Stimulated activated CD8-positive, alpha-beta memory T cell treated with anti-CD3 and anti-CD28 coated beads, Interleukin-2, amount 100 ng/mL, for 48 hours (primary cell): ENCODE results near the gene WASF3.

Experiments
- DNase-seq, 2 donors: peaks; one replicate each; pipeline ENCODE4 v3.0.0-alpha.2; 2020; ENCODE audit warnings: low read depth in 2 of 2

Gene WASF3

DNA sequence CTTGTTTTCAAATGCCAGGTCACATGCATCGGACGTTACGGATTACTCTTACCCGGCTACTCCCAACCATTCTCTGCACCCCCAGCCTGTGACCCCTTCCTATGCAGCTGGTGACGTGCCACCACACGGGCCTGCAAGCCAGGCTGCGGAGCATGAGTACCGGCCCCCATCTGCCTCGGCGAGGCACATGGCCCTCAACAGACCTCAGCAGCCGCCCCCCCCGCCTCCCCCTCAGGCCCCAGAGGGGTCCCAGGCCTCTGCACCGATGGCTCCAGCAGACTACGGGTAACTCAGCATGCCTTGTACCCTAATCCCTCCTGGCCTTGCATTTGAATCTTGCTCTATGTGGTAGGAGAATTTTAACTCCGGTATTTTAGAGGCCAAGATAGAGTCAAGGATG is 123.6 kb downstream of the WASF3 start:
- no peak for DNase-seq

DNA sequence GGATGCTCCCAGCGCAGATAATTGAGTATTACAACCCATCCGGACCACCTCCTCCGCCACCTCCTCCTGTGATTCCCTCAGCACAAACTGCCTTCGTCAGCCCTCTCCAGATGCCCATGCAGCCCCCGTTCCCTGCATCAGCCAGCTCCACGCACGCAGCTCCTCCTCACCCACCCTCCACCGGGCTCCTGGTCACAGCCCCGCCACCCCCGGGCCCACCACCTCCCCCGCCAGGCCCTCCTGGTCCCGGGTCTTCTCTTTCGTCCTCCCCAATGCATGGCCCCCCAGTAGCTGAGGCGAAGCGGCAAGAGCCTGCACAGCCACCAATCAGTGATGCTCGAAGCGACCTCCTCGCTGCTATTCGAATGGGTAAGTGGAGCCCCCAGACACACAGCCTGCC is 125.1 kb downstream of the WASF3 start:
- DNase-seq: no peak

DNA sequence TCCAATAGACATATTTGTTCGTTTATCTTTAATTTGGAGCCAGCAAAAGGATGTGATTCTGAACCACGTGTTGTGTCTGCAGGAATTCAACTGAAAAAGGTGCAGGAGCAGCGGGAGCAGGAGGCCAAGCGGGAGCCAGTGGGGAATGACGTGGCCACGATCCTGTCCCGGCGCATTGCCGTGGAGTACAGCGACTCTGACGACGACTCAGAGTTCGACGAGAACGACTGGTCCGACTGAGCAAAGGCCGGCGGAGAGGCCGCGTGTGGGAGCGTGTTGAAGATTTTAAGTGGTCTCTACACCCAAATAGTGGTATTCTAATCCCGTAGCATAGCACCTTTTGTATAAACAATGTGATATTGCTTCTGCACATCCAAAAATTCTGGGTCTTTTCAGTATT is 128.1 kb downstream of the WASF3 start:
- DNase-seq: no peak

DNA sequence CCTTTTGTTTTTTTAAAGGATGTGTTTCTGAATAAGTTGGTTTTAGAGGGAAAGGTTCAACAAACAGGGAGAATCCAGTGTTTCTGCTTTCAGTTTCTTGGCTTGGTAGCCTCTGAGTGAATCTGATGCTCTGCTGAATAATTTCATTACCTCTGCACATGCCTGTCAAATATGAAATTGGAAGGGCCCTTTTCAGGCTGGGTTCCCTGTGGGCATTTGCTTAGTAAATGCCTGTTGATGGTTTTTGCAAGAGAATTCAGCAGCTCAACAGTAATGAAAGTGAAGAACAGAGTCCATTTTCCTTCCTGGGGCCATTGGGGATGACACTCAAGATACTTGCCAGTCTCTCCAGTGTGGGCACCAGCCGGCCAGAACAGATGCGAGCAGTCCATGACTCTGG is 128.8 kb downstream of the WASF3 start:
- DNase-seq: no peak

GRCh38 chr13:26688286-26688685 is 130.8 kb downstream of the WASF3 start:
- no peak for DNase-seq

GRCh38 chr13:26688980-26689379 is 131.5 kb downstream of the WASF3 start:
- no peak for DNase-seq

DNA sequence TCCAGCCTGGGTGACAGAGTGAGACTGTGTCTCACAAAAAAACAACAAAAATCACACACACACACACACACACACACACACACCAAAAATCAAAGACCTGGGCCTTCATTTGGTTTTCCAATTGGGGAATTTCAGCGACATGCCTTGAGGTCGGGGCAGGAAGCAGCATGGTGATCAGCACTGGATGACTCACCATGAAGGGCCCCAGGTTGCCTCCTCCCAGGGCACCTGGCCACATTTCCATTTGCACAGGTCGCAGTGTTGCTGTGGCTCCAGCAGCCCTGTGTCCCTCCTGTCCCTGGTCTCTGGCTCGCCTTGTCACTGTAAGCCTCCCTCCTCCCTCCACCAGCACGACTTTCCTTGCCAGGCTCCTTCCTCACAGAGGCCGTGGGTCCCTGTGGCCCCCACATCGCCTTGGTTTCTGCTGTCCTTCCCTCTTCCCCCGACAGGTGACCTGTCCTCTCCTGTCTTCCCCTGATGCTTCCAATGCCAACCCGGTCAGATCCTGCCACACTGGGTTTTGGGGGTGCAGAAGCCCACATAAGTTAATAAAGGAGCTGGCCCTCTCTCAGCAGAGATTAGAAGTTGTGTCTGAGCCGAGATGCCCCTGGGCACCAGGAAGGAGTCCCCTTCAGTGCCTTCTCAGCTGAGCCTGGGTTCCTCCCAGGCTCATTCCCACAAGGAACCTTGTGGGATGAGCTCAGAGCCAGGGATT is 136.4 kb downstream of the WASF3 start:
- no peak for DNase-seq

DNA sequence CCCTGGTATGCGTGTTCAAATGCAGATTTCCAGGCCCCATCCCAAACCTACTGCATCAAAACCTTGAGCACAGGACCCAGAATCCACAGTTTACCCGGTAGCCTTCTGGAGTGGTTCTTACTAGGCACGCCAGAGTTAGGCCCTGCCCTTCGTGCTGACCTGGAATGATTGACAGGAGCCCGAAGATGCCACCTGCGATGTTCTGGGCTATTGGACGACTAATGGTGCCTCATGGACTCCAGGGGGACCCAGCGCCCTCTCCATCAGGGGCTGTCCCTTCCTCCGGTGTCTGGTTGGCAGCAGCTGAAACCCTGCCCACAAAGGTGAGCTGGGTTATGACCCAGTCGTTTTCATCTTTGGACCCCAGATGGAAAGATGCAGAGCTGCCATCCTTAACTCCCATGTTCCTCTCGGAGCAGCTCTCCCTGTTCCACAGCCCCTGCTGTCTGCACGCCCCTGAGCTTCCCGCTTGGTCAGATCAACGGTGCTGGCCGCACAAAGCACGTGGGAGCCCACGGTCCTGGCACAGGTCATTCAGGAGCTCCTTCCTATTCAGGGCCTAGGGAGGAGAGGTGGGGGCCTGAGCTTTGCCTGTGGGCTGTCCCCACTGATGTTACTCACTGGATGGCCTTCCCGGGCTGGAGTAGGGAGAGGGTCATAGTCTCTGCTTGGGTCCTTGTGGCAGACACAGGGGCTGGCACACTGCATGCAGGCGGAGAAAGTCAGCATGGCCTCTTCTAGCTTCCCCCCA is 137.3 kb downstream of the WASF3 start:
- no peak for DNase-seq

GRCh38 chr13:26695360-26695705 is 137.8 kb downstream of the WASF3 start:
- no peak for DNase-seq

- no peak for DNase-seq
Observed at GRCh38 chr13:26695891-26696311, 138.4 kb downstream of the WASF3 start.

GRCh38 chr13:26697069-26697955 is 139.8 kb downstream of the WASF3 start:
- no peak for DNase-seq

- DNase-seq: peak; percentile 48 to 67
Observed at GRCh38 chr13:26698392-26699196, 141.1 kb downstream of the WASF3 start.

- DNase-seq: no peak
Observed at GRCh38 chr13:26699197-26699490, 141.7 kb downstream of the WASF3 start.

GRCh38 chr13:26705536-26705935 is 148.1 kb downstream of the WASF3 start:
- DNase-seq: no peak

- no peak for DNase-seq
Observed at GRCh38 chr13:26706381-26706780, 148.9 kb downstream of the WASF3 start.

- no peak for DNase-seq
Observed at GRCh38 chr13:26707122-26708006, 149.9 kb downstream of the WASF3 start.

DNA sequence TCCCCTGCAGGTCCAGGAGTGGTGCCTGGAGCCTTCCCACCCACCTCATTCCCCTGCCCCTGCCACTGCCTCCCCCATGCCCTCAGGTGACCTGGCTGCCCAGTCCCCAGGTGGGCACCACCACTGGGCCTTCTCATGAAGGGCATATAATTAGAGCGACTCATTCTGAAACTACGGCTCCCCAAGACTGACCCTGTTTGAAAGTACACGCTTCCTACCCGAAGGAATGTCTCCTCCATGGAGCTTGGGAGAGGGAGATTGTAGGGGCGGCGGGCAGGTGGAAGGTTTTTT is 150.5 kb downstream of the WASF3 start:
- DNase-seq: no peak

GRCh38 chr13:26709461-26709860 is 152.0 kb downstream of the WASF3 start:
- DNase-seq: no peak

- no peak for DNase-seq
Observed at GRCh38 chr13:26710166-26710565, 152.7 kb downstream of the WASF3 start.

- DNase-seq: no peak
Observed at GRCh38 chr13:26711211-26711610, 153.7 kb downstream of the WASF3 start.

DNA sequence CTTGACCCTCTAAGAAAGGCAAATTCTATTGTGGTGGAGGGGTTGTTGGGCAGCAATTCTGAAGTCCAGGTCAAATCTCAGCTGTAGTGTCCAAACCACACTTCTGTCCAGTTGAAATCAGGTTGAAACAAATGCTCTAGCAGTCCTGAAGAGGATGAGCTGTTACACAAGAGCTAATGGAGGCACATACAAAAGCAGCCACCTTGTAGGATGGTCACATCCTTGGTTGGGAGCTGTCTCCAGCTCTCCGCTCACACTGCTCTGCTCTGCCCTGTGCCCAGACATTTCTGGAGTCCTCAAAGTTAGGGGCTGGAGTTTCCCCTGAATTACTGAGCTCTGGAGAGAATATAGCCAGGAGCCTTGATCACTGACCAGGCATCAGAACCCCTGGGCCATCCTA is 155.9 kb downstream of the WASF3 start:
- DNase-seq: no peak
